ENCODE results near the gene SLC34A3.

SLC34A3 gene

DNA sequence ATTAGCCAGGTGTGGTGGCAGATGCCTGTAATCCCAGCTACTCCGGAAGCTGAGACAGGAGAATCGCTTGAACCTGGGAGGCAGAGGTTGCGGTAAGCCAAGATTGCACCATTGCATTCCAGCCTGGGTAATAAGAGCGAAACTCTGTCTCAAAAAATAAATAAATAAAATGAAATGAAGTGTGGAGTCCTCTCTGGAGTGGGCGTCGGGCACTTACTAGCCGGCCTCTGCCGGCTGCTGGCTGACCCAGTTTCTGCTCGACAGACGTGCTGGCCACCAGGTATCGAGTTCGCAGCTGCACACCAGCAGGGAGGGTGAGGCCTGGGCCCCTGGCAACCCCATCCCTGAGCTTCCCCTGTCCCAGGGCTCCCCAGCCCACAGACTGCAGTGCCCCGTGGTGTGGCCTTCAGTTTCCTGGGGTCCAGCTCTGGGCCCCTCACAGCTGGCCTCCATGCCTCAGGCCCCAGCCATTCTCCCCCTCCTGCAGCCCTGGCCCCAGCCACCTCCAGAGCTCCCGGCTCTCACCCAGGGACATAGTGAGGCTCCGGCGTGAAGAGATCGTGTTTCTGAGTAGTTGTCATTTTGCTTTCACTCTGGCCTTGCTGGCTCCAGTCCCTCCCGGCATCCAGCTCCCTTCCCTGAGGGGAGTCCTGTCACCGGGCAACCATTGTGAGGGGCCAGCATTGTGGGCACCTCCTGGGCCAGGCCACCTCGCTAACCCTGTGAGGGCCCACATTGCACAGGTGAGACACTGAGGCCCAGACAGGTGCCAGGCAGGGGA, 16.6 kb downstream of the SLC34A3 start:
- Histone ChIP-seq H3K79me2 (ENCODE audit: control insufficient read depth, insufficient read depth, low read length, unreplicated experiment) (peaks cover 19% of the 10 kb centered on the region), H3K27ac (ENCODE audit: low read depth, low read length) (no peak overlapping the region), H3K4me1 (ENCODE audit: control insufficient read depth, insufficient read depth, low read length, unreplicated experiment) (peaks cover 20% of the 10 kb centered on the region), H3K27me3 (ENCODE audit: insufficient read depth, low read length) (no peaks in the 10 kb centered on the region), H3K4me3 (ENCODE audit: low read depth, low read length) (no peak overlapping the region), H2AFZ (ENCODE audit: low read length, unreplicated experiment) (no peak overlapping the region), H3K36me3 (ENCODE audit: insufficient read depth, low read length) (peaks cover 7% of the 10 kb centered on the region; the same call in 1 of the 2 replicates)

DNA sequence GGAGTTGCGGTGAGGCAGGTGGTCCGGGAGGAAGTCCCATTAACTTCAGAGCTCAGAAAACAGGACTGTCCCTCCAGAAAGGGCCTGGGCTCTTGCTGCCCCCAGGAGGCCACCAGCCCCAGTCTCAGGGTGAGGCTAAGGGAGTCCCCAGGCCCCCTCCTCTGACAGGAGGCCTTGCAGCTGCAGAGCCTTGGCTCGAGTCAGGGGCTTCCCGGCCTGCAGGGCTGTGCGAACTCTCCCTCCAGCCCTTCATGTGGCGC, 17.1 kb downstream of the SLC34A3 start:
- Histone ChIP-seq H3K27me3 (ENCODE audit: insufficient read depth, low read length) (no peaks in the 10 kb centered on the region), H3K4me3 (ENCODE audit: low read depth, low read length) (no peak overlapping the region), H3K4me1 (ENCODE audit: control insufficient read depth, insufficient read depth, low read length, unreplicated experiment) (peaks cover 15% of the 10 kb centered on the region), H3K36me3 (ENCODE audit: insufficient read depth, low read length) (peaks cover 3% of the 10 kb centered on the region; the same call in 1 of the 2 replicates), H3K79me2 (ENCODE audit: control insufficient read depth, insufficient read depth, low read length, unreplicated experiment) (peaks cover 14% of the 10 kb centered on the region), H3K27ac (ENCODE audit: low read depth, low read length) (no peak overlapping the region), H2AFZ (ENCODE audit: low read length, unreplicated experiment) (no peak overlapping the region)

DNA sequence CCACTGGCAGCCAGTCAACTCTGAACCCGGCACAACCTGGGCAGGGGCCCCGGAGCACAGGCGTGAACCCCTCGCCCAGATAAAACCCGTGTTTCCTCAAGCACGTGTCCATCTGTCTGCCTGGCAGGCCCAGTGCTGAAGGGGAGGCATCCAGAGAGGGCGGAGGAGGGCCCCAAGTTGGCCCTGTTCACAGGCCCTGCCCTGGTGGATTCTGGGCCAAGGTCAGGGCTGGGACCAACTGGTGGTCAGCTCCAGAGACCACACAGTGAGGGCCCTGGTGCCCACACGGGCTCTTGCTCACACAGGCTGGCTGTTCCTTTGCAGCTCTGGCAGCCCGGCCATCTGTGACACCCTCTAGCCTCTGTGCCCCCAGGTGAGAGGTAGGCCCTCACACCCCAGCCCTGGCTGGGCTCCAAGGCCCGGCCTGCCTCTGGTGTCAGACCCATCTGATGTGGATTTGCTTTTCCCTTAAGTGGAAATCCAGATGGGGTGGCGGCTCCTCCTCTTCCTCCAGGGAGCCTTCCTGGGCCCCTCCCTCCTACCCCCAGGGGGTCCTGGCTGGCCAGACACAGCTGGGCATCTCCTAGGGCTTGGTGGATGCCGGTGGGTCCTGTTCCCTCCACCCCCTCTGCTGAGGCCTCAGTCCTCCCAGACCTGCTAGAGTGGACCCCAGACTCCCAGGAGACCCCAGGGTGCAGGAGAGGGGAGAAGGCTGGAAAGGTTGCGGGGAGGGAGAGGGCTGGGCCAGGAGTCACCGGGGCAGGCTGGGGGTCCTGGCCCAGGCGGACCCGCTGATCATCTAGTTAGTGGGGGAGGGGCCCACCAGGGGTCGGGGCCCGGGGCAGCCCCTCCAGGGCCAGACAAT, 19.9 kb downstream of the SLC34A3 start:
- Histone ChIP-seq H2AFZ (ENCODE audit: low read length, unreplicated experiment) (no peak overlapping the region), H3K4me1 (ENCODE audit: control insufficient read depth, insufficient read depth, low read length, unreplicated experiment) (peaks cover 5% of the 10 kb centered on the region)

DNA sequence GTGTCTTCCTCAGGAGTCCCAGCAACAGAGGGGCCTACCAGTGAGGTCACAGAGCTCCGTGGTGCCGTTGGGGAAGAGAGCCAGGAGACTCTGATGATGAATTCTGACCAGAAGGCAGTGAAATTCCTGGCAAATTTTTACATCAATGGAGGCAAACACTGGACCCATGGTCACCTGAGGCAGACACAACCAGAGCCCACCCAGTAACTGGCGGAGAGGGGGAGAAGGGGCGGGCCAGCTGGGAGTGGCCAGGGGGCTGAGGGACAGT, 20.4 kb downstream of the SLC34A3 start, which contains the start of gene STPG3:
Gene STPG3 (plus strand): TSS at position 93 of the 268 bp plus-strand sequence. CDS start 1 bp downstream, at position 94.
- Histone ChIP-seq H2AFZ (ENCODE audit: low read length, unreplicated experiment) (no peak within 1 kb of the TSS), H3K4me3 (ENCODE audit: low read depth, low read length) (no peak within 1 kb of the TSS)

More for the DNA sequence above, 19.9 kb downstream of the SLC34A3 start:
- H3K79me2 ChIP-seq (ENCODE audit: control insufficient read depth, insufficient read depth, low read length, unreplicated experiment) = peaks cover 2% of the 10 kb centered on the region
- no peaks in the 10 kb centered on the region for H3K27me3 ChIP-seq (ENCODE audit: insufficient read depth, low read length)
- no peak overlapping the region for H3K4me3 ChIP-seq (ENCODE audit: low read depth, low read length)
- H3K27ac ChIP-seq (ENCODE audit: low read depth, low read length) = no peak overlapping the region
- no peaks in the 10 kb centered on the region for H3K36me3 ChIP-seq (ENCODE audit: insufficient read depth, low read length)

DNA sequence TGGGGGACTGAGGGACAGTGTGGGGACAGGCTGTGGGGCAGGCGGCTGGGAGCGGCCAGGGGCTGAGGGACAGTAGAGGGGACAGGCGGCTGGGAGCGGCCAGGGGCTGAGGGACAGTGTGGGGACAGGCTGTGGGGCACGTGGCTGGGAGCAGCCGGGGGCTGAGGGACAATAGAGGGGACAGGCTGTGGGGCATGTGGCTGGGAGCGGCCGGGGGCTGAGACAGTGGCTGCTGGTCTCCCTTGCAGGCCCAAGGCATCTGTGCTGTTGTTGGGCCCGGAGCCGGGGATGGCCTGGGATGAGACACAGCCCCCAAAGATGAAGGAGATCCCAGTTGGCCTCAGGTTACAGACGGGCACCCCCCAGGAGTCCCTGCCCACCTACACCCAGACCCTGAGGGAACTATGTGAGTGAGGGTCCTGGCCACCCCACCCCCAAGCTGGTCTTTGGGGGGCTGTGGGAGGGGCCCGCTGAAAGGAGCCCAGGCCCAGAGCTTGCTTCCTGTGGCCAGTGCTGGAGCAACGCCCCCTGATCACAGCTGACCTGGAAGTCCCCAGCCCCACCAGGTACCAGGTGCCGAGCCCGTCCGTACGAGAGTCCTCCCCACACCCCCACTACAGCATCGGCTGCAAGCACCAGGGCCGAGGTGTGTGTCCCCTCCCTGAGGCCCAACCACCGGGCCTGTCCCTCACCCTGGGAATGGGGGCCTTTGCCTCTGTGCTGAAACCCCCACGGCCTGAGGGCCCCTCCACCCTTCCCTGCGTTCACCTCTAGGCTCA, 21.0 kb downstream of the SLC34A3 start:
- Histone ChIP-seq H3K27ac (ENCODE audit: low read depth, low read length) (no peak overlapping the region), H3K27me3 (ENCODE audit: insufficient read depth, low read length) (no peaks in the 10 kb centered on the region), H3K4me3 (ENCODE audit: low read depth, low read length) (no peak overlapping the region), H2AFZ (ENCODE audit: low read length, unreplicated experiment) (no peak overlapping the region), H3K36me3 (ENCODE audit: insufficient read depth, low read length) (no peaks in the 10 kb centered on the region), H3K79me2 (ENCODE audit: control insufficient read depth, insufficient read depth, low read length, unreplicated experiment) (peaks cover 13% of the 10 kb centered on the region), H3K4me1 (ENCODE audit: control insufficient read depth, insufficient read depth, low read length, unreplicated experiment) (peaks cover 11% of the 10 kb centered on the region)

More for the DNA sequence above, 20.4 kb downstream of the SLC34A3 start, which contains the start of gene STPG3:
- H3K36me3 ChIP-seq (ENCODE audit: insufficient read depth, low read length) = no peaks in the 10 kb centered on the region
- no peaks in the 10 kb centered on the region for H3K27me3 ChIP-seq (ENCODE audit: insufficient read depth, low read length)
- H3K4me1 ChIP-seq (ENCODE audit: control insufficient read depth, insufficient read depth, low read length, unreplicated experiment) = peaks cover 5% of the 10 kb centered on the region
- H3K79me2 ChIP-seq (ENCODE audit: control insufficient read depth, insufficient read depth, low read length, unreplicated experiment) = peaks cover 8% of the 10 kb centered on the region
- H3K27ac ChIP-seq (ENCODE audit: low read depth, low read length) = no peak within 1 kb of the TSS

DNA sequence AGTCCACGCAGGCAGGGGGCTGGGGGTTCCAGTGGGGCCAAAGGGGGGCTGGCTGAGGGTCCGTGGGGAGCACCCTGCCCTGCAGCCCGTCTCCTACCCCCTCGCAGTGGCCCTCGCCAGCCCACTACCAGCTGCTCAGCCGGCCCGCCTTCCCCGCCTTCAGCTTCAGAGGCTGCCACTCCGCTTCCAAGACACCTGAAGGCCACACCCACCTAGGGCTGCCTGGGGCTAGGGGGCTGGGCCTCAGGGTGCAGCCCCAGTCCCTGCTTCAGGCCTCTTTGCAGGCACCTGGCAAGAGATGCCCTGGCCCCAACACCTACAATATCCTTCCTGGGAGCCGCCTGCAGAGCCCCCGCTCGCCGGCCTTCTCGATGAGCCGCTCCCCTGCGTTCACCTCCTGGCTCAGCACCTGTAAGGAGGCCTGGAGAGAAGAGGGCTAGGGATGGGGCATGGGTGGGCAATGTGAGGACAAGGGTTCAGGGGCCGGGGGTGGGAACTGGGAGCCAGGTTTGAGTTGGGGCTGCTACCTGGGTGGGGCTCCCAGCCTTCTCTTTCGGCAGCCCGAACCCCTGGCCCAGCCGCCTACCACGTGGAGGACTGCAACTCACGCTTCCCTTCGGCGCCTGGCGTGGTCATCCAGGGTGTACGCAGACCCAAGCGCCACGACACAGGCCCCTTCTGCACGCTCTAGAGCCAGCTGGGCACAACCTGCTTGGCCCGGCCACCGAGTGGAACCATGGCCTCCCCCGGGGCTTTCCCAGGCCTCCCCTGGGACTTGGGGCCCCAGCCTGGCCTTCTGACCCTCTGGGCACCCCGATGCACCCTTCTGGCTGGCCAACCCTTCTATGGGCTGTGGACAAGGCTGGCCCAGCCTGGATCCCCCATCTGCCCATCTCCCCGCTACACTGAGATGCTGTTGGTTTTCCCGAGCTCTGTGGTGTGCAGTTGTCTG, 22.1 kb downstream of the SLC34A3 start:
- Histone ChIP-seq H2AFZ (ENCODE audit: low read length, unreplicated experiment) (no peak overlapping the region), H3K36me3 (ENCODE audit: insufficient read depth, low read length) (0 out of 2 replicates have a peak, but pooled peaks cover 3% of the 10 kb centered on the region), H3K27me3 (ENCODE audit: insufficient read depth, low read length) (no peaks in the 10 kb centered on the region), H3K79me2 (ENCODE audit: control insufficient read depth, insufficient read depth, low read length, unreplicated experiment) (peaks cover 19% of the 10 kb centered on the region), H3K4me1 (ENCODE audit: control insufficient read depth, insufficient read depth, low read length, unreplicated experiment) (peaks cover 14% of the 10 kb centered on the region), H3K27ac (ENCODE audit: low read depth, low read length) (no peak overlapping the region), H3K4me3 (ENCODE audit: low read depth, low read length) (no peak overlapping the region)

DNA sequence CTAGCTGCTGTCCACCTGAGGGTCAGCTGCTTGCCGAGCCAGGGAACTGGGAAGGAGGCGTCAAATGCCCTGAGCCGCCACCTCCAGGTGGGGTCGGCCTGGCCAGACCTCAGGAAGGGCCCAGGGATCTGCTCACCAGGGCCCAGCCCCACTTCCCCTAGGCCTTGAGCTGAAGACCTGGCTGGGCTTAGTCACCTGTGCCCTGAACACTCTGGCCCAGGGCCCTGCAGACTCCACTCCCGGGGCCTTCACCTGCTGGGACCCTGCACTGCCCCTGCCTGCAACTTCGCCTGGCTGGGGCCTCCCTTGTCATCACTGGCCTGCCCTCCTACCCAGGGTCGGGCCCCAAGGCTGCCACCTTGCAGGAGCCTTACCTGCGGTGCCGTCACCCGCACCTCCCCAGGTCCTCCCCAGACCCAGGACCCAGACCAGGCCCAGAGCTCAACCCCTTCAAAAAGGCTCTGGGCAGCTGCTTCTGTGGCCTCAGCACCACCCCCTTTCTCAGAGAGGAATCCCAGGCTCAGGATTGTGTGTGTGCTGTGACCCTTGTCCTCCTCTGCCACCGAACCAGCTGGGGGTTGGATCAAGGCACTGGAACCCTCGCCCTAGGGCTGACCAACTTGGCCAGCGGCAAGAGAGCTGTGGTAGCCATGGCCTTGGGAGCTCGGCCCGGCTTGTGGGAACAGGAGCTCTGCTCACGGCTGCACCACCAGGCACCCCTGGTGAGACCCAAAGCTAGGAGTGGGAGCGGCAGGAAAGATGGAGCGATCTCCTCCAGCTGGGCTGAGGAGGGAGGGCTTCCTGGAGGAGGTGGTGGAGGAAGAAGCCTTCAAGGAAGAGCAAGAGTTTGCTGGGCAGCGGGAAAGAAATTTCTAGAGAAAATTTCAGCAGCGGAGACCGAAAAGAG, 23.3 kb downstream of the SLC34A3 start:
- H3K27me3 ChIP-seq (ENCODE audit: insufficient read depth, low read length) = no peaks in the 10 kb centered on the region
- peak overlapping the region; percentile 83 for H3K4me3 ChIP-seq (ENCODE audit: low read depth, low read length)
- H3K36me3 ChIP-seq (ENCODE audit: insufficient read depth, low read length) = peaks cover 6% of the 10 kb centered on the region; the same call in 1 of the 2 replicates
- H3K4me1 ChIP-seq (ENCODE audit: control insufficient read depth, insufficient read depth, low read length, unreplicated experiment) = peaks cover 14% of the 10 kb centered on the region
- H3K27ac ChIP-seq (ENCODE audit: low read depth, low read length) = no peak overlapping the region
- peaks cover 19% of the 10 kb centered on the region for H3K79me2 ChIP-seq (ENCODE audit: control insufficient read depth, insufficient read depth, low read length, unreplicated experiment)
- peak overlapping the region; percentile 98 for H2AFZ ChIP-seq (ENCODE audit: low read length, unreplicated experiment)

DNA sequence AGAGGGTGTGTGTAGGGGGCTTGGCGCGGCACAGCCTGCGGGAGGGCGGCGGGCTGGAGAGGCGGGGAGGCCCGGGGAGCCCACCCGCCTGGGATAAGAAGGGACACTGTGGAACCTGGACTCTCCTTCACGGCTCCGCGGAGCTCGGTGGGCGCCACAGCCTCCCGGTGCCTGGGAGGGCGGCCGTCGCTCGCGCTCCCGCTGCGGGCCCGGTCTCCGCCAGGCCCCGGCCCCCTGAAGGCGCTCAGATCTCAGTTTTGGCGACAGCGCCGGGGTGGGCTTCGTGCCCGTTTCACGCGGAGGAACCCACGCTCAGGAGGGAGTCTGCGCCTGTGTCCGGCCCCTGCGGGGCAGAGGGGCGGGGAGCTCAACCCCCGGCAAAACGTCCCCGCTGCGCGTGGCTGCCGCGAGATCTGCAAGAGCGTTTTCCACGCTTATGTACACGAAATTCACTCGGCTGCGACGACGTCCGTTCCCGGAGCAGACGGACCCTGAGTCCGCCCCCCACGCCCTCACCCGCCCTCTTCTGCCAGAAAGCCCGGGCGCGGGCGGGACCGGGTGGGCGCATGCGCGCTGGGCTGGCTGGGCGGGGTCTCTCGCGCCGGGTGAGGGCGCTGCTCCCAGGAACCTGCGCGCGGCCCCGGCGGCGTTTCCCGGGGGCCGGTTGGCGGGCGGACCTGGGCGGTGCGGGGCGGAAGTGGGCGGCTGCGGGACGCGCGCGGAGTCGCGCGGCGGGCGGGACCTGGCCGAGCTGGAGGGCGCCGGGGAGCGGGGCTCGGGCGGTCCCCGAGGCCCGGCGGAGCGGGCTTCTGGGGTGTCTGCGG, 24.1 kb downstream of the SLC34A3 start, which contains the start of gene NELFB:
Gene NELFB (plus strand): TSS at position 704 of the 824 bp plus-strand sequence.
- Histone ChIP-seq H2AFZ (ENCODE audit: low read length, unreplicated experiment) (peak within 1 kb of the TSS; percentile 98), H3K4me3 (ENCODE audit: low read depth, low read length) (peak within 1 kb of the TSS; percentile 83), H3K27me3 (ENCODE audit: insufficient read depth, low read length) (no peaks in the 10 kb centered on the region), H3K27ac (ENCODE audit: low read depth, low read length) (no peak within 1 kb of the TSS), H3K36me3 (ENCODE audit: insufficient read depth, low read length) (peaks cover 6% of the 10 kb centered on the region; the same call in 1 of the 2 replicates), H3K4me1 (ENCODE audit: control insufficient read depth, insufficient read depth, low read length, unreplicated experiment) (peaks cover 14% of the 10 kb centered on the region), H3K79me2 (ENCODE audit: control insufficient read depth, insufficient read depth, low read length, unreplicated experiment) (peaks cover 19% of the 10 kb centered on the region)
